HUDEP-2 (cell line): ENCODE measurements around the gene HCFC1.

ENCODE experiments used
- DNase-seq, 76 experiments: peaks; one replicate each; lab custom pipeline; 2025; ENCODE audit not compliant: unreplicated experiment in 76 of 76; lab: John Stamatoyannopoulos, UW

Gene HCFC1

GRCh38 chrX:153974726-153975286, 3.2 kb upstream of the HCFC1 start:
- DNase-seq: no peak

DNA sequence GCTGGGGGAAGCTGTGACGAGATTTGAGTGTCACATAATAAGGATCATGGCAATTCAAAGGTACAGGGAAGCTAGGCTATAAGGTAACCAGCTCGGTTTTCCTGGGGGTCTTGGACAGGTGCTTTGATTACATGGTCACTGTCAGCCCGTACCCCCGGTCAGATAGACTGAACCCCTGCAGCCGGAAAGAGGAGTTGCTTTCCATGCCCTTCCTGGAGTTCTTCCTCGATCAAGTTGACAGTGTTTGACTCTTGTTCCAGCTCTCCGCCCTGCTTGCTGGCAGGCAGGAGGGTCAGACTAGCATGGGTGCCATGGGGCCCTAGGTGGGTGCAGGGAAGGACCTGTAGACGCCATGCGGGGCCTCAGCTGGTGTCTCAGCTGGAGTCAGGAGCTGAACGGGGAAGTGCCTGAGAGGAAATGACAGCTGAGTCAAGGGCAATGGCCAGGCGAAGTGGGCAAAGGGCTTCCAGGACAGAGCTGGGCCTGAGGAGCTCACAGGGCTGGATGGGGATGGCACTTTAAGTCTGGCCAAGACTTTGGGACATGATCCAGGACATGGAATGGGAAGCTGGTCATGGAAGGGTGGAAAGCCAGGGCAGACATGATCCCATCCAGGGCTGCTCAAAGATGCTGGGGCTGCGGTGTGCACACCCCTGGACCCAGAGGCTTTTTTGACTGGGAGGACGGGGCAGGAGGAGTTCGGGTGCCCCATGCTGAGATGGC, 2.5 kb upstream of the HCFC1 start:
- no peak for DNase-seq

GRCh38 chrX:153973127-153974002, 1.7 kb upstream of the HCFC1 start:
- peak in 1 of 76 experiments; percentile 12 for DNase-seq

DNA sequence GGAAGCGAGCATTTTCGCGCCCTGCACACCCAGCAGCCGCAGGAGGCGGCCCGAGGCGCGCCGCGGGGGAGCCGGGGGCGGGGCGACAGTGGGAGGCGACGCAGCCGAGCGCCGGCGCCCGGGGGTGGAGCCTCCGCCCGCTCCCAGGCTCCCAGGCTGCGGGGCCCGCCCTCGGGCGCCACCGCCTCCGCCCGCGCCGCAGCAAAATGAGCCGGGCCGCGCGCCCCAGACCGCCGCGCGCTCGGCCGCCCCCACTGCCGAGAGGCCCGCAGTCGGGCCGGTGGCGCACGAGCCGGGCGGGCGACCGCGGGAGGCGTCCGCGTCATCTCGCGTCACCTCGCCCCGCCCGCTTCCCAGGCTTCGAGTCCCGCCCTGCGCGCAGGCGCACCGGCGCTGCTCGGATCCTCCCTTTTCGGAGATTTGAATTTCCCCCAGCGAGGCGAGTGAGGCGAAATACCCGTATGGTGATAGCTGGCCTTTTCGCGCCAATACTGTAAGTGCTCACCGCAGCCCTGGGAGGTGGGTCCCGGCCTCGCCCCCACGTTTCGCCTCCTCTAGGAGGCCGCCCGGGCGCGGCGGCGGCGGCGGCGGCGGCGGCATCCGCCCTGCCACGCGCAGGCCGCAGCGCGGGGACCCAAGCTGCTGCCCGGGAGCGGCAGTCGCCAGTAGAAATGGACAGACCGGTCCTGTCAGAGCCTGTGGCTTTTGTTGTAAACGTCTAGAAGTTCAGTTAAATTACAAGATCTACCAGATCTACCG, 929 bp upstream of the HCFC1 start, which contains the start of gene TMEM187:
TSS of gene TMEM187 (plus strand) at position 387 of the 759 bp plus-strand sequence. CDS start 9,309 bp downstream, outside the sequence.
- DNase-seq: peak in 72 of 76 experiments; percentile 13 to 89 (median 78)

DNA sequence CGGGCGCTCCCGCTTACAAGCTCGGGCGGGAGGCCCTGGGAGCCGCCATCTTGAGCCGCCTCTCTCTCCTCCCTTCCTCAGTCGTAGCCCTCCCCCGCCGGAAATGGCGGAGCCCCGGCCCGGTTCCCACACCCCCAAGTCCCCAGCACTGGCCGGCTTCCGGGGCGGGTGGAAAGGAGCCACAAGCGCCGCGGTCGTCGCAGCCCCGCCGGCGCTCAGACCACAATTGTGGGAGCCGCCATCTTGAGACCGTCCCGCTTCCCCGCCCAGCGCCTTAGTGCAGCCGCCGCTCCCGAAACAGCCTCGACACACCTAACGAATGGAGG, 531 bp downstream of the HCFC1 start:
- peak in 71 of 76 experiments; percentile 3 to 80 (median 64) for DNase-seq

- peak in 57 of 76 experiments; percentile 1 to 68 (median 36) for DNase-seq
Measured at GRCh38 chrX:153970357-153971123, 1.1 kb downstream of the HCFC1 start.

- DNase-seq: peak in 2 of 76 experiments; percentile 31 to 32
Measured at GRCh38 chrX:153969904-153970356, 1.7 kb downstream of the HCFC1 start.

GRCh38 chrX:153969125-153969903, 2.3 kb downstream of the HCFC1 start:
- no peak for DNase-seq

DNA sequence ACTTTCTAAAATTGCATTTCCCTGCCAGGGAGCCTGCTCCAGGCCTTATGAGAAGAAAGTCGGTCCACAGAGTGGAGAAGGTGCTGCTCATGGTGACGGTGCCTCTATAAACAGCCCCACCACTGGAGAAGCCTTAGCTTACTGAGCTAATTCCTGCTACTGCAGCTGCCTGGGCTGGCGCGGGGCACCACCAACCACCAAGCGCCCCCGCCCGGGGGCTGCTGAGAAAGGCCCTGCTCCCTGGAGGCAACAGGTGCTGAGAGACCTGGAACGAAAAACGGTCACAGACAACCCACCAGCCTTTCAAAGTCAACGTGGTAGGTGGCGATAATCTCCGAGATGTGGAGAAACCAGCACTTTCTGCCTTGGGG, 2.9 kb downstream of the HCFC1 start:
- DNase-seq: peak in 30 of 76 experiments; percentile 0 to 31 (median 14)

- DNase-seq: no peak
Measured at GRCh38 chrX:153968255-153968654, 3.4 kb downstream of the HCFC1 start.

GRCh38 chrX:153967536-153968224, 3.9 kb downstream of the HCFC1 start:
- no peak for DNase-seq

DNA sequence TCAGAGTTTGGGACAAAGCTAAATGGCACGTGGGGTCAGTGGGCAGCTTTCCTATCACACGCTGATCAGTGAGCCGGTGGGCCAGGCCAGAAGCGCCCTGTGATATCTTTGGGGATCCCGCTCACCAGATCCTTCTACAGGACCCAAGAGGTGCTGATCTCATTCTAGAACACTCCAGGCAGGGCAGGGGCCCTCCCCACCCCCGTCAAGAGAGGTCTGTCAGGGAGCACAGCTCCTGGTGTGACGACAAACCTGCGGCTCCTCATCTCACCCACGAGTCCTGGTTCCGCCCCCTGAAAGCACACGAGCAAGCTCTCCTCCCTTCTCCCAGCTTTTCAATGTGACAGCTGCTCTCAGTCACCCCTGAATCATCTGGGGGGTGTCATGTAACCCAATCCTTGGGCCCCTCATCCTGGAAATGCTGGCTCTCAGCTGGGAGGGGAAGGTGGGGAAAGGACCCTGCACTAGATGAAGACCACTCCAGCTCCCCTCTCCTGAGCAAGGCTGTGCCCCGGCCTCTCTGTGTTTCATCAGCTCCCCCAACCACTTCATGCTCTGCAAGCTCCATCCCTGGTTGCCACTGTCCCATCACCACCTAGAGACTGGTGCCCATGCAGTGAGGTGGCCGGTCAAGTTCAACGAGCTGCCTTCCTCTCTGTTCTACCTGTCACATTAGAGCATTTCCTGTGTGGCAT, 4.6 kb downstream of the HCFC1 start:
- no peak for DNase-seq

DNA sequence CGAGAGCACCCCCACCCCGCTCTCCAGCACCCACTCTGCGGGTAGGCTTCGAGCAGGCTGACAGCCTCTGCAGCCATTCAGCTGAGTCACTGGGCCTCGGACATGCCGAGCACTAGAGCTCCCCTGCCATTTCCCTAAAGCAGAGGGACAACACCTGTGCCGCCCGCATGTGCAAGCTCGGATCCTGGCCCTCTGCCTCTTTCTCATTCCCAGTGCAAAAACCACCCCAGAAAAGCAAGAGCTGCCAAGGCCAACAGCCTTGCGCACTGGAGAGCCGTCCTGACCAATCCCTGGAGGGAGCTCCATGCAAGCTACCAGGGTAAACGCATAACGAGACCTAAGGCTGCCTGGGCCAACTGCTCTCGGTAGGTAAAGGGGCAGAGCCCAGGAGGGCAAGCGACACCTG, 5.3 kb downstream of the HCFC1 start:
- DNase-seq: no peak

DNA sequence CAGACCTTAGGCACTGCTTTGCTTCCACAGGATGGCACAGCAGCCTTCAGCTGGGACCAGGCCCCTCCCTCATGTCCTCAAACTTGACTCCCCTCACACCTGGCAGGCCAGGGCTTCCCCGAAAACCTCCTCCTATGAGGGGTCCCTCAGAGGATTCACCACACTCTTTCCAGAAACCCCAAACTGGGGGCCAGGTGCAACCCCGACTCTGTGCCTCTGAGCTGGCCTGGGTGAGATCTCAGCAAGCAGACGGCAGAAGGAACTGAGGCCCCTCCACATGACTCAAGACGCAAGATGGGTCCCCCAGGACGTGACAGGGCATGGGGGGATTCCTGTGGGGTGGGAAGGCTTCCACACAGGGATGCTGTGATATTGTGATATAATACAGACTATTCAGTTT, 6.2 kb downstream of the HCFC1 start:
- no peak for DNase-seq

DNA sequence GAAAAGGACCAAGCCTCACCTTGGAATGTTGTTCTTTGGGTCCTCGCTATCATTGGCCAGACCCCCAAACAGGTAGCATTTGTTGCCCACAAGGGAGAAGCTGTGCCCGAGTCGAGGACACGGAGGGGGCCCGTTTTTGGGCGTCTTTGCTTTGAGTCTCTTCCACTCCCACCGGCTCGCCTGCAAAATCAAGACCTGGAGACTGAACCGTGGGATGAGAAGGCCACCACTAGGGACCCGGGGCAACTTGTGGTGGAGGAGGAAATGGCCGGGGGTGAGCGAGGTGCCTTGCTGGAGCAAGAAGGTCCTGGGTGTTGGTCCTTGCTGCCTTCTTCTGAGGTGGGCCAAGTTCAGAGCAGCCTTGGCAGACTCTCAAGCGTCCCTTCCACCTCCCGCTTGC, 7.5 kb downstream of the HCFC1 start:
- DNase-seq: no peak

GRCh38 chrX:153963546-153963945, 8.1 kb downstream of the HCFC1 start:
- no peak for DNase-seq

DNA sequence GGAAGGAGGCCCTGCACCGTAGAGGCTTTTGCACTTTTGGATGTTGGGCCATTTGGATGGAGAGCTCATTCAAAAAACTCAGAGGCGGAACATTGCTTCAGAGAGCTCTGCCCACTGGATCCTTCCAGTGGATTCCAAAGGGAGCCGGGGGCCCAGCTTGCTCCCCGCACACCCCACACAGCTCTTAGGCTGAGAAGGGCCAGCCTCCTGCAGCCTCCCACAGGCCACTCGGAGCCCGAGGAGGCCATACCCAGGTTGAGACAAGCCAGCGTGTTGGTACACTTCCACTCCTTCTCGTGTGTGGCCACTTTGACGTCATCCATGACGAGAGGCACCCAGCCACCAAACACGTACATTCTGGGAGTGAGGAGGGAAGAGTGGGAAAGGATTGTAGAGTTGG, 10.3 kb downstream of the HCFC1 start:
- DNase-seq: no peak

DNA sequence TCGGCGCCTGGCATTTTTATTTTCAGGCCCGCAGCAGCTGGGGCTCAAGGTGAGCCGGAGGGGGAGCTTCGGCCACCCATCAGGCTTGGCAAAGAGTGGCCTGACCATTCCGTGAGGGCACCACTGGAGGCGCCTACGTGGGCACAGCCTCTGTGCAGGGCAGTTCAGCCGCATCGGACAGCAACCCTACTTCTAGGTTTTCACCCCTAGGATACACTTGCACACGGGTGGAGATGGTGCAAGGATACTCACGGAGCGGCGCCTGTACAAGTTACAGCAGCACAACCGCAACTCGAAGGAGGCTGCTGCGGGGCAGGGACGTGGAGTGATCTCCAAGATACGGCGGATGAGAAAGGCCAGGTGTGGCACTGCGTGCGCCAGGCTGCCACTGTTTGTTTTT, 10.8 kb downstream of the HCFC1 start:
- DNase-seq: no peak
